ENCODE results near the gene SEC14L3. TPM values are rescaled to one million over a fixed set of nuclear protein-coding genes. Genes with fewer than 3 reads are reported as not detected.

The SEC14L3 gene
- total RNA-seq, 2 experiments from 2014 or later, result not detected

- Histone ChIP-seq H3K9me2 (ENCODE audit: insufficient read depth, low read length) (no peaks in the 10 kb centered on the region), H3K4me3 (ENCODE audit: low read depth, low read length, poor library complexity, severe bottlenecking) (no peak overlapping the region), H3K36me3 (ENCODE audit: insufficient read depth, low read length) (peaks cover 34% of the 10 kb centered on the region), H3K27ac (ENCODE audit: low read depth, low read length, poor library complexity, severe bottlenecking) (no peak overlapping the region), H2AFZ (ENCODE audit: low read length) (no peak overlapping the region), H3K9me3 (ENCODE audit: low read length) (no peaks in the 10 kb centered on the region), H4K20me1 (ENCODE audit: insufficient read depth, low read length) (no peaks in the 10 kb centered on the region), H3K4me2 (ENCODE audit: low read length) (no peak overlapping the region), H3K79me2 (ENCODE audit: insufficient read depth, low read depth, low read length) (peaks cover 33% of the 10 kb centered on the region; the same call in 1 of the 2 replicates), H3K4me1 (ENCODE audit: insufficient read depth, low read length, poor library complexity, severe bottlenecking) (peaks cover 20% of the 10 kb centered on the region)
- no peak for TF ChIP-seq EZH2phosphoT487 (IDR thresholded peaks at IDR 0.05; ENCODE audit: borderline replicate concordance, low read depth, low read length)
- no peak for TF ChIP-seq CTCF (conservative IDR thresholded peaks at IDR 0.05; ENCODE audit: low read length)
- CTCF ChIA-PET (ENCODE audit: unreplicated experiment), result interaction anchor here (0.6 kb wide), 1 partner anchor 145 kb away, joined by 6 read pairs; no protein-coding TSS in a partner anchor
- DNase-seq (ENCODE audit: low spot score), result peak; percentile 37
- POLR2A ChIA-PET, result no interaction called here
- no TSS peak for BruUV-seq (replicated peaks)
- intact Hi-C loops (cut with micrococcal nuclease; ENCODE audit: unreplicated experiment), result loop anchor here (10.0 kb wide), 2 partner anchors 1043 to 1163 kb away; partner anchors contain the start of genes AP1B1, EWSR1 and RHBDD3
These were observed 43.9 kb downstream of the SEC14L3 start for GRCh38 chr22:30427871-30428270.

GRCh38 chr22:30426388-30427353, 45.1 kb downstream of the SEC14L3 start:
- Histone ChIP-seq H3K4me2 (ENCODE audit: low read length) (peak overlapping the region; percentile 99), H4K20me1 (ENCODE audit: insufficient read depth, low read length) (no peaks in the 10 kb centered on the region), H3K4me1 (ENCODE audit: insufficient read depth, low read length, poor library complexity, severe bottlenecking) (peaks cover 32% of the 10 kb centered on the region), H3K79me2 (ENCODE audit: insufficient read depth, low read depth, low read length) (peaks cover 45% of the 10 kb centered on the region; the same call in 1 of the 2 replicates), H3K27ac (ENCODE audit: low read depth, low read length, poor library complexity, severe bottlenecking) (peak overlapping the region; percentile 75), H3K9me2 (ENCODE audit: insufficient read depth, low read length) (no peaks in the 10 kb centered on the region), H3K4me3 (ENCODE audit: low read depth, low read length, poor library complexity, severe bottlenecking) (peak overlapping the region; percentile 93), H3K36me3 (ENCODE audit: insufficient read depth, low read length) (peaks cover 34% of the 10 kb centered on the region), H2AFZ (ENCODE audit: low read length) (peak overlapping the region; percentile 85; the same call in 1 of the 2 replicates), H3K9me3 (ENCODE audit: low read length) (no peaks in the 10 kb centered on the region)
- TF ChIP-seq CTCF (conservative IDR thresholded peaks at IDR 0.05; ENCODE audit: low read length) (peak; percentile 78), EZH2phosphoT487 (IDR thresholded peaks at IDR 0.05; ENCODE audit: borderline replicate concordance, low read depth, low read length) (no peak)
- intact Hi-C loops (cut with micrococcal nuclease; ENCODE audit: unreplicated experiment), result loop anchor here (1.0 to 10.0 kb wide), 3 partner anchors 9 to 1162 kb away; partner anchors contain the start of genes AP1B1, EWSR1 and RHBDD3
- no TSS peak for BruUV-seq (replicated peaks)
- CTCF ChIA-PET (ENCODE audit: unreplicated experiment), result interaction anchor here (0.6 to 1.3 kb wide), 2 partner anchors 139 to 681 kb away, joined by 3 to 5 read pairs; partner anchors contain the start of gene SELENOM
- DNase-seq (ENCODE audit: low spot score), result peak; percentile 86
- POLR2A ChIA-PET, result interaction anchor here (0.6 to 5.5 kb wide), 2 partner anchors 9 to 192 kb away, joined by 3 to 48 read pairs; no protein-coding TSS in a partner anchor

Data from OCI-LY7 (cell line).